H9 (cell line): ENCODE measurements around the gene TEAD1. TPM values are rescaled to one million over a fixed set of nuclear protein-coding genes. Genes with fewer than 3 reads are reported as not detected.

Experiments used
- DNase-seq: peaks from one replicate; pipeline ENCODE4 v3.0.0-alpha.2; 2017
- H2AFZ ChIP-seq: one replicate; pipeline ENCODE4 v1.6.1; 2013; ENCODE audit warnings: mild to moderate bottlenecking, low read length, control low read depth, moderate library complexity
- H2AK5ac ChIP-seq: 2 replicates; pipeline ENCODE4 v1.6.1; 2013; ENCODE audit warnings: low read length, control low read depth, mixed read lengths; ENCODE audit not compliant: insufficient read length
- H2BK120ac ChIP-seq: one replicate; pipeline ENCODE4 v1.6.1; 2013; ENCODE audit warnings: low read depth, mild to moderate bottlenecking, low read length, control low read depth, inconsistent platforms; ENCODE audit not compliant: poor library complexity, severe bottlenecking
- H2BK12ac ChIP-seq: 2 replicates; pipeline ENCODE4 v1.6.1; 2013; ENCODE audit warnings: low read length, control low read depth, mixed read lengths, low read depth; ENCODE audit not compliant: insufficient read length
- H2BK15ac ChIP-seq: 2 replicates; pipeline ENCODE4 v1.6.1; 2013; ENCODE audit warnings: low read depth, low read length, control low read depth
- H2BK20ac ChIP-seq: one replicate; pipeline ENCODE4 v1.6.1; 2013; ENCODE audit warnings: low read depth, mild to moderate bottlenecking, low read length, control low read depth, inconsistent platforms; ENCODE audit not compliant: poor library complexity, severe bottlenecking
- H2BK5ac ChIP-seq: 2 replicates; pipeline ENCODE4 v1.6.1; 2013; ENCODE audit warnings: low read length, control low read depth, mixed read lengths; ENCODE audit not compliant: insufficient read length
- H3K14ac ChIP-seq: 2 replicates; pipeline ENCODE4 v1.6.1; 2013; ENCODE audit warnings: low read length, control low read depth; ENCODE audit not compliant: insufficient read depth
- H3K18ac ChIP-seq: 2 replicates; pipeline ENCODE4 v1.6.1; 2013; ENCODE audit warnings: low read depth, mild to moderate bottlenecking, mixed read lengths, low read length, control low read depth; ENCODE audit not compliant: insufficient read length
- H3K23ac ChIP-seq: 2 replicates; pipeline ENCODE4 v1.6.1; 2013; ENCODE audit warnings: low read length, control low read depth, mixed read lengths, low read depth; ENCODE audit not compliant: insufficient read length
- H3K23me2 ChIP-seq: 2 replicates; pipeline ENCODE4 v1.6.1; 2013; ENCODE audit warnings: low read depth, mild to moderate bottlenecking, mixed read lengths, low read length, control low read depth; ENCODE audit not compliant: insufficient read length, poor library complexity, severe bottlenecking
- H3K27ac ChIP-seq: 2 replicates; pipeline ENCODE4 v1.5.1; 2013; ENCODE audit warnings: low read length, control low read depth, mixed read lengths, low read depth; ENCODE audit not compliant: insufficient read length
- H3K27me3 ChIP-seq: 2 replicates; pipeline ENCODE4 v1.6.1; 2013; ENCODE audit warnings: low read length, control low read depth, inconsistent platforms; ENCODE audit not compliant: insufficient read depth
- H3K4ac ChIP-seq: 2 replicates; pipeline ENCODE4 v1.6.1; 2013; ENCODE audit warnings: low read depth, mild to moderate bottlenecking, control low read depth, inconsistent platforms, low read length, moderate library complexity
- H3K4me1 ChIP-seq: 2 replicates; pipeline ENCODE4 v1.6.1; 2013; ENCODE audit warnings: low read length, control low read depth, inconsistent platforms; ENCODE audit not compliant: insufficient read depth
- H3K4me2 ChIP-seq: 2 replicates; pipeline ENCODE4 v1.6.1; 2013; ENCODE audit warnings: low read length, control low read depth, mixed read lengths; ENCODE audit not compliant: insufficient read length, insufficient read depth
- H3K56ac ChIP-seq: 2 replicates; pipeline ENCODE4 v1.6.1; 2013; ENCODE audit warnings: low read depth, mild to moderate bottlenecking, mixed read lengths, low read length, control low read depth; ENCODE audit not compliant: insufficient read length
- H3K79me1 ChIP-seq: 2 replicates; pipeline ENCODE4 v1.6.1; 2013; ENCODE audit warnings: low read depth, mild to moderate bottlenecking, moderate library complexity, low read length, control low read depth, inconsistent platforms; ENCODE audit not compliant: insufficient read depth, poor library complexity, severe bottlenecking
- H3K79me2 ChIP-seq: 2 replicates; pipeline ENCODE4 v1.6.1; 2013; ENCODE audit warnings: low read length, control low read depth, inconsistent platforms; ENCODE audit not compliant: insufficient read depth
- H3K9ac ChIP-seq: 2 replicates; pipeline ENCODE4 v1.6.1; 2013; ENCODE audit warnings: low read length, control low read depth, mixed read lengths; ENCODE audit not compliant: insufficient read length; ENCODE audit errors: extremely low read depth
- H3K9me3 ChIP-seq: one replicate; pipeline ENCODE4 v1.6.1; 2013; ENCODE audit warnings: low read depth, low read length, inconsistent platforms; ENCODE audit not compliant: control insufficient read depth
- H3T11ph ChIP-seq: one replicate; pipeline ENCODE4 v1.6.1; 2013; ENCODE audit warnings: mild to moderate bottlenecking, low read length, control low read depth, inconsistent platforms
- H4K20me1 ChIP-seq: one replicate; pipeline ENCODE4 v1.6.1; 2013; ENCODE audit not compliant: control insufficient read depth, insufficient read length, insufficient read depth
- H4K5ac ChIP-seq: 2 replicates; pipeline ENCODE4 v1.6.1; 2013; ENCODE audit warnings: low read depth, mild to moderate bottlenecking, mixed read lengths, low read length, control low read depth; ENCODE audit not compliant: insufficient read length
- H4K8ac ChIP-seq: replicated peaks from 2 replicates; pipeline ENCODE4 v1.6.1; 2013; ENCODE audit warnings: low read length, control low read depth, mixed read lengths, low read depth; ENCODE audit not compliant: insufficient read length
- H4K91ac ChIP-seq: 2 replicates; pipeline ENCODE4 v1.6.1; 2013; ENCODE audit warnings: low read depth, mild to moderate bottlenecking, moderate library complexity, mixed read lengths, low read length, control low read depth; ENCODE audit not compliant: insufficient read length
- H3K27ac Mint-ChIP-seq, 3 experiments: 2 replicates in 2 of 3; 3 replicates in 1 of 3; pipeline ENCODE4 v1.8.0; 2020 to 2021; ENCODE audit warnings: mixed read lengths in 3 of 3, mild to moderate bottlenecking in 1 of 3, moderate library complexity in 1 of 3
- H3K27me3 Mint-ChIP-seq: 2 replicates; pipeline ENCODE4 v1.8.0; 2021; ENCODE audit warnings: low read depth, mild to moderate bottlenecking, moderate library complexity, mixed read lengths
- H3K36me3 Mint-ChIP-seq, 3 experiments: 2 replicates in 2 of 3; 3 replicates in 1 of 3; pipeline ENCODE4 v1.8.0; 2020 to 2021; ENCODE audit warnings: low read depth in 3 of 3, mixed read lengths in 3 of 3; ENCODE audit not compliant: insufficient read depth in 1 of 3
- H3K4me1 Mint-ChIP-seq, 2 experiments: 2 replicates each; pipeline ENCODE4 v1.8.0; 2020; ENCODE audit warnings: mixed read lengths in 2 of 2
- H3K4me3 Mint-ChIP-seq, 2 experiments: 2 replicates in 1 of 2; 3 replicates in 1 of 2; pipeline ENCODE4 v1.8.0; 2020 to 2021; ENCODE audit warnings: mild to moderate bottlenecking in 2 of 2, mixed read lengths in 2 of 2, moderate library complexity in 1 of 2
- H3K9me3 Mint-ChIP-seq, 2 experiments: 2 replicates in 1 of 2; 3 replicates in 1 of 2; pipeline ENCODE4 v1.8.0; 2020; ENCODE audit warnings: mild to moderate bottlenecking in 2 of 2, mixed read lengths in 2 of 2, moderate library complexity in 1 of 2
- WGBS: extraction: QIAGEN DNeasy Blood & Tissue Kit; methylation state at CpG from one replicate; pipeline ENCODE4 v1.1.7; 2013; ENCODE audit warnings: missing lambda C conversion rate, low lambda C conversion rate, mixed read lengths; ENCODE audit not compliant: insufficient read length; ENCODE audit errors: extremely low coverage; 5-methylcytosine and 5-hydroxymethylcytosine counted together
- total RNA-seq: library from RNA; stranded (reverse); gene quantifications from 2 replicates; pipeline ENCODE4 v1.2.1, GENCODE V29; 2021
- TF ChIP-seq, protein P1 (sequence below): fragments of 200-600 bp; sonication (generic); conservative IDR thresholded peaks from 3 replicates; pipeline ENCODE4 v1.8.0; 2021; ENCODE audit warnings: antibody characterized with exemption, mild to moderate bottlenecking

The TEAD1 gene
- total RNA-seq, 1 experiment from 2014 or later: 75.1 TPM

DNA sequence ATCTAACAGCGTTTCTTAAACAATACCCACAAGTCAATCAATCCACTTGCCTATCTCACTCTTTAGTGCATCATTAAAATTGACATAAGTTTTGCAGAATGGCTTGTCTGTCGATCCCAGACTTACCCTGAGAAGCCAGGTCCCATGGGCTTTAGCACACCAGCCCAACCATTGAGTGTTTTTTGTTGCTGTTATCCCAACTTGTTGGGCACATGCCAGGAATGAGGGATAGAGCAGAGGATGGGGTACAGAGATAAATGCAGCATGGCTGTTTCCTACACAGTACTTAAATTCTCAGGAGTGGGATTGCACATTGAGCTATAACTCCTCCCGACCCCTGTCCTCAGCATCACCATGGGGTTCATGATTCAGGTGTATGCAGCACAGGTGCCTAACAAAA, 270.7 kb downstream of the TEAD1 start:
- no peak overlapping the region for H2BK120ac ChIP-seq
- no peak overlapping the region for H2BK20ac ChIP-seq
- H3K36me3 Mint-ChIP-seq: peaks cover 2 to 19% (median 13%) of the 10 kb centered on the region in 3 experiments; a peak in 6 of 7 replicates
- no peak overlapping the region for H2BK15ac ChIP-seq
- no peak overlapping the region for H4K91ac ChIP-seq
- H2BK12ac ChIP-seq: no peak overlapping the region
- H3K23ac ChIP-seq: no peak overlapping the region
- H3K14ac ChIP-seq: no peak overlapping the region
- H4K5ac ChIP-seq: no peak overlapping the region
- TF ChIP-seq, protein P1, sequence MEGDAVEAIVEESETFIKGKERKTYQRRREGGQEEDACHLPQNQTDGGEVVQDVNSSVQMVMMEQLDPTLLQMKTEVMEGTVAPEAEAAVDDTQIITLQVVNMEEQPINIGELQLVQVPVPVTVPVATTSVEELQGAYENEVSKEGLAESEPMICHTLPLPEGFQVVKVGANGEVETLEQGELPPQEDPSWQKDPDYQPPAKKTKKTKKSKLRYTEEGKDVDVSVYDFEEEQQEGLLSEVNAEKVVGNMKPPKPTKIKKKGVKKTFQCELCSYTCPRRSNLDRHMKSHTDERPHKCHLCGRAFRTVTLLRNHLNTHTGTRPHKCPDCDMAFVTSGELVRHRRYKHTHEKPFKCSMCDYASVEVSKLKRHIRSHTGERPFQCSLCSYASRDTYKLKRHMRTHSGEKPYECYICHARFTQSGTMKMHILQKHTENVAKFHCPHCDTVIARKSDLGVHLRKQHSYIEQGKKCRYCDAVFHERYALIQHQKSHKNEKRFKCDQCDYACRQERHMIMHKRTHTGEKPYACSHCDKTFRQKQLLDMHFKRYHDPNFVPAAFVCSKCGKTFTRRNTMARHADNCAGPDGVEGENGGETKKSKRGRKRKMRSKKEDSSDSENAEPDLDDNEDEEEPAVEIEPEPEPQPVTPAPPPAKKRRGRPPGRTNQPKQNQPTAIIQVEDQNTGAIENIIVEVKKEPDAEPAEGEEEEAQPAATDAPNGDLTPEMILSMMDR: no peak
- no peak overlapping the region for H3K4me3 Mint-ChIP-seq
- H3K4me1 ChIP-seq: no peaks in the 10 kb centered on the region
- DNase-seq: no peak
- no peaks in the 10 kb centered on the region for H3K27me3 ChIP-seq
- H3K79me1 ChIP-seq: no peaks in the 10 kb centered on the region
- no peaks in the 10 kb centered on the region for H3K23me2 ChIP-seq
- no peak overlapping the region for H2BK5ac ChIP-seq
- H3K56ac ChIP-seq: no peak overlapping the region
- H3K9me3 Mint-ChIP-seq: no peaks in the 10 kb centered on the region
- H3K4ac ChIP-seq: no peak overlapping the region
- H2AFZ ChIP-seq: no peak overlapping the region
- no CpG with 5 or more reads among the region's 3 CpGs for WGBS
- H3K79me2 ChIP-seq: no peaks in the 10 kb centered on the region
- H4K20me1 ChIP-seq: no peaks in the 10 kb centered on the region
- H2AK5ac ChIP-seq: no peak overlapping the region
- H3K4me1 Mint-ChIP-seq: peaks cover 0 to 10% of the 10 kb centered on the region in 2 experiments; a peak in 2 of 4 replicates
- no peak overlapping the region for H3K27ac Mint-ChIP-seq
- no peak overlapping the region for H3K9ac ChIP-seq
- H3K9me3 ChIP-seq: no peaks in the 10 kb centered on the region
- no peaks in the 10 kb centered on the region for H3K27me3 Mint-ChIP-seq
- no peak overlapping the region for H3K27ac ChIP-seq
- no peak overlapping the region for H3T11ph ChIP-seq
- H4K8ac ChIP-seq: no peak overlapping the region
- no peak overlapping the region for H3K4me2 ChIP-seq
- no peak overlapping the region for H3K18ac ChIP-seq
